Kidney (tissue), 14 donors: ENCODE results near the gene ZNF765. TPM values are rescaled to one million over a fixed set of nuclear protein-coding genes. Genes with fewer than 3 reads are reported as not detected.
"Not testable (repeated sequence)": the region's sequence is repeated elsewhere in the genome, so short reads cannot be mapped to it uniquely, and the experiment has no call there.

Source experiments
- DNase-seq, 5 donors: peaks; one replicate each; pipeline ENCODE4 v3.0.0-alpha.2; 2013 to 2020
- FAIRE-seq: peaks from 2 replicates; lab custom pipeline; 2012; peaks lifted over from hg19 to GRCh38; lab: Jason Lieb, UNC
- H3K27ac ChIP-seq, 2 donors: one replicate each; pipeline ENCODE4 v1.7.0; 2013; ENCODE audit warnings: low read depth in 2 of 2, low read length in 2 of 2, inconsistent platforms in 1 of 2
- H3K27me3 ChIP-seq: one replicate; pipeline ENCODE4 v1.7.1; 2013; ENCODE audit warnings: low read length, inconsistent platforms; ENCODE audit not compliant: control insufficient read depth, insufficient read depth
- H3K36me3 ChIP-seq, 3 donors: one replicate each; pipeline versions ENCODE4 v1.7.0 to v1.7.1; 2013; ENCODE audit warnings: low read length in 3 of 3, control low read depth in 1 of 3, inconsistent platforms in 1 of 3; ENCODE audit not compliant: insufficient read depth in 3 of 3, control insufficient read depth in 2 of 3
- H3K4me1 ChIP-seq, 3 donors: one replicate each; pipeline versions ENCODE4 v1.7.0 to v1.7.1; 2013; ENCODE audit warnings: low read length in 3 of 3, inconsistent platforms in 1 of 3, low read depth in 1 of 3; ENCODE audit not compliant: control insufficient read depth in 2 of 3, insufficient read depth in 2 of 3
- H3K4me3 ChIP-seq, 3 donors: one replicate each; pipeline versions ENCODE4 v1.7.0 to v1.8.1; 2013; ENCODE audit warnings: low read length in 3 of 3, control low read depth in 1 of 3, inconsistent platforms in 1 of 3
- H3K9ac ChIP-seq, 3 donors: one replicate each; pipeline versions ENCODE4 v1.7.0 to v1.7.1; 2013; ENCODE audit warnings: low read length in 3 of 3, control low read depth in 1 of 3, inconsistent platforms in 1 of 3
- H3K9me3 ChIP-seq, 3 donors: one replicate each; pipeline versions ENCODE4 v1.7.0 to v1.7.1; 2013; ENCODE audit warnings: low read length in 3 of 3, control low read depth in 1 of 3, inconsistent platforms in 1 of 3; ENCODE audit not compliant: control insufficient read depth in 2 of 3, insufficient read depth in 1 of 3
- CTCF ChIP-seq: IDR thresholded peaks from 3 replicates; pipeline ENCODE4 v1.5.1; 2012; ENCODE audit warnings: mild to moderate bottlenecking, moderate library complexity, borderline replicate concordance; ENCODE audit not compliant: insufficient read depth; ENCODE audit errors: extremely low read depth
- intact Hi-C: fragments of 100-400 bp; cut with DNase I; formaldehyde crosslinking; loops from one replicate; pipeline ENCODE4 v1.11.1; 2022
- polyA plus RNA-seq: library from polyadenylated mRNA; stranded (reverse); fragments of 350-450 nt; fragmentation: Illumina TruSeq; extraction: RNeasy Lipid Tissue Mini Kit (QIAGEN cat#74804); gene quantifications from one replicate; pipeline ENCODE4 v1.2.3, GENCODE V29; 2014; ENCODE audit warnings: low read depth, low replicate concordance; ENCODE audit not compliant: insufficient read depth
- total RNA-seq: library from RNA; stranded (reverse); fragmentation: NEBNext Ultra II Directional; extraction: Animal tissue kit (Norgen Biotek cat#: 25700); gene quantifications from one replicate; pipeline ENCODE4 v1.2.1, GENCODE V29; 2021
- donor health status: control.
- donor health status: control.
- donor health status: control.
- donor health status: control.
- donor health status: control.
- donor health status: DM: yes; HTN: yes; CAD: no.
- donor health status: Normal renal cell carcinoma (clear cell type).

ZNF765 gene
- total and polyA plus RNA-seq, 2 donors from 2014 or later: 3.0 to 10.8 TPM

DNA sequence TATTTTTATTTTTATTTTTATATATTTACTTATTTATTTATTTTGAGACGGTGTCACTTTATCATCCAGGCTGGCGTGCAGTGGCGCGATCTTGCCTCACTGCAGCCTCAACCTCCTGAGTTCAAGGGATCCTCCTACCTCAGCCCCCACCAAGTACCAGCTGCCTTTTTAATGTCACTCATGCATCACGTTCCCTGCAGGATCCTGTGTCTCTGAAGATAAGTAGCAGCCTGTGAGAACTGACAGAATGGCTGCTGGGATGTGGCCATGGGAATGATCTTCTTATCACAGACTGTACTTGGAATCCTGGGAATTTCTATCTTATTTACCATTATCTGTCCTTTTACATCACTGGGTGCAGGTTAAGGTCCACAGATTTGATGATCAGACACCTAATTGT, 27.6 kb downstream of the ZNF765 start:
- H3K27me3 ChIP-seq: no peaks in the 10 kb centered on the region
- no peaks in the 10 kb centered on the region for H3K36me3 ChIP-seq
- H3K9me3 ChIP-seq: no peaks in the 10 kb centered on the region
- H3K4me3 ChIP-seq: no peak overlapping the region
- H3K27ac ChIP-seq: no peak overlapping the region
- intact Hi-C loops: no loop called here
- no peak overlapping the region for H3K9ac ChIP-seq
- FAIRE-seq (no peak), DNase-seq (peak in 2 of 5 donors; percentile 20 to 38)
- H3K4me1 ChIP-seq: no peaks in the 10 kb centered on the region
- TF ChIP-seq CTCF: no peak

GRCh38 chr19:53423074-53423473, 28.1 kb downstream of the ZNF765 start:
- H3K27ac ChIP-seq, H3K4me3 ChIP-seq, H3K27me3 ChIP-seq, H3K9me3 ChIP-seq, H3K9ac ChIP-seq, FAIRE-seq, H3K36me3 ChIP-seq, H3K4me1 ChIP-seq, intact Hi-C loops: not testable (repeated sequence)
- peak in 1 of 5 donors; percentile 53 for DNase-seq

DNA sequence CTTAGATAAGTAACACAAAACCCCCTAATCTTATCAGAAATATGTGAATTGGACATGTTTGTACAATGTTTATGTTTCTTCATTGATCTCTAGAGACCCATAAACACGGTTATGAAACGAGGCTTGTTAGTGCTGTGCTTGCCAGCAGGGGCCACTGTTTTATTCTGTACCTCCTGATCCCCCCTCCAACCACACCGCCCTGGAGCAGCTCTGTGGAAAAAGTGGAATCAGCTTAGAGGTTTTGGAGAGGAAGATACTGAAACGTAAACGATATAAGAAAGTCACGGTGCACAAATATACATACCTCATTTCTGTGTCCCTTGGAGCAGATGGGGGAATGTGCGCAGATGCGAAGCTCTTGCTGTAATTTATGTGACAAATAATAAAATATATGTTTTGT, 28.7 kb downstream of the ZNF765 start:
- H3K4me3 ChIP-seq, H3K27ac ChIP-seq, H3K9ac ChIP-seq, H3K36me3 ChIP-seq, FAIRE-seq, H3K4me1 ChIP-seq, intact Hi-C loops, H3K27me3 ChIP-seq, H3K9me3 ChIP-seq: not testable (repeated sequence)
- peak in 4 of 5 donors; percentile 44 to 74 (median 53) for DNase-seq

GRCh38 chr19:53424968-53425597, 30.1 kb downstream of the ZNF765 start:
- H3K9ac ChIP-seq: no peak overlapping the region
- TF ChIP-seq CTCF: peak; percentile 77
- FAIRE-seq (no peak), DNase-seq (peak; percentile 82 to 90 (median 85))
- no peaks in the 10 kb centered on the region for H3K36me3 ChIP-seq
- intact Hi-C loops: no loop called here
- H3K27me3 ChIP-seq: no peaks in the 10 kb centered on the region
- no peak overlapping the region for H3K4me3 ChIP-seq
- H3K27ac ChIP-seq: no peak overlapping the region
- no peaks in the 10 kb centered on the region for H3K9me3 ChIP-seq
- no peaks in the 10 kb centered on the region for H3K4me1 ChIP-seq
